Hypothalamus (tissue), 51 donors: ENCODE results near the gene RALGAPA2.

Experiments
- DNase-seq, 51 donors: peaks; one replicate each; lab custom pipeline; 2025; lab: John Stamatoyannopoulos, UW

RALGAPA2 gene

DNA sequence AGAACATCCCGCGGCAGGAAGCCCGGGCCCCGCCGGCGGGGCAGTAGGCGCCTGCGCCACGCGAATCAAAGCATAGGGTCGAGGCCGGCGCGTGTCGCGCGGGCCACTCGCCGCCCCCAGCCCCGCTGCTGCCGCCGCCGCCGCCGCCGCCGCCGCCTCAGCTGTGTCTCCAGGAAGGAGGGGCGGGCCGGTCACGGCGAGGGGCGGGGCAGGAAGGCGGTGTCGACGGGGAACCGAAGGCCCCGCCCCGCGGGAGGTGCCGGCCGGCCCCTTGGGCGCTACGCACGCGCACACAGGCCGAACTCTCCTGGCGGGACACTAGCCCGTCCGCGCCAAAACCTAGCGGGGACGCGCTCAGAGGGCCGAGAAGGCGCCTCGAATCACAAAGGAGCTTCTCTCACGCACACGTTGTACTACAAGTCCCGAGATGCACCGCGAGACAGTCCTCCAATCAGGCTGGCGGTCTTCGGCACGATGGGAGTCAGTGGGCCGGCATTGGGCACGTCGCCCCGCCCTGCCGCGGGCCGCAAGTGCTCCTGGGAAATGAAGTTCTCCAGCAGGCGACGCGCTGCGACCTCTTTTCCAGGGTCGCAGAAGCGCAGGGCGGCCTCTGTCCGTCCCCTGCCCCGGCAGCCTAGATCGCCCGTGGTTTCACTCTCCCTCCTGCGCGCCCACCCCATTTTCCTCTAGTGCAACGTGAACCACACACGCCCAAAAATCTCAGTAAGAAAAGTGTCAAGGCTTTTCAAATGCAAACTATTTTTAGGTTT lies at the start of gene RALGAPA2:
Gene RALGAPA2 (minus strand): TSS at position 171 of the 770 bp plus-strand sequence. CDS start 164 bp downstream, at position 7.
- DNase-seq, result peak; percentile 64 to 100 (median 97)

DNA sequence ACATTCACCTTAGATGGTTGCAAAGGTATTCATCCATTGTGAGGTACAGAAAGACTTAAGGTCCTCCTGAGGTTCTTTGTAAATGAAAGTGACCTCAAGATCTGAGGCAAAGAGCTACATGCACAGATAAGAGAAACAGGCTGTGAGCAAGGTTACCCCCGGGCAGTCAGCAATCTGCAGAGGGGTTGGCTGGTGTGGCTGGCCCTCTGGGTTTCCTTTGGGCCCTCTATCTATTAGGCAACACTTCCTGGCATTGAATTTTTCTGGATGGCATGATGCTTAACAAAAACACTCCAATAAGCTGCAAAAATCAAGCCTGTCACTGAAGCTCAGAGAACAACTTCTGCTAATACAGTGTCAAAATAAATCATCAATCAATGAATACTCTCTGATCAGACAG lies 48.9 kb upstream of the RALGAPA2 start:
- DNase-seq, result no peak

DNA sequence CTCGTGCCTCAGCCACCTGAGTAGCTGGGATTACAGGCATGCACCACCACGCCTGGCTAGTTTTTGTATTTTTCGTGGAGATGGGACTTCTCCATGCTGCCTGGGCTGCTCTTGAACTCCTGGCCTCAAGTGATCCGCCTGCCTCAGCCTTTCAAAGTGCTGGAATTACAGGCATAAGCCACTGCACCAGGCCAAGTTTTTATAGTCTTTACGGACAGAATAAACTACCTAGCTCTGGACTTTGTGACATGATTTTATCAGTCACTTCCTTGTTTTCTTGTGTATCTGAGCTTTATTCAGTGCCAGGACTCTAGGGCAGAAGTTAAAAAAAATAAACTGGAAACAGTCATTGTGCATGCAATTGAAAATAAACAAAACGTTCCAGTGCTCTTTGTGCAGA lies 46.7 kb upstream of the RALGAPA2 start:
- peak in 1 of 51 donors; percentile 23 for DNase-seq

DNA sequence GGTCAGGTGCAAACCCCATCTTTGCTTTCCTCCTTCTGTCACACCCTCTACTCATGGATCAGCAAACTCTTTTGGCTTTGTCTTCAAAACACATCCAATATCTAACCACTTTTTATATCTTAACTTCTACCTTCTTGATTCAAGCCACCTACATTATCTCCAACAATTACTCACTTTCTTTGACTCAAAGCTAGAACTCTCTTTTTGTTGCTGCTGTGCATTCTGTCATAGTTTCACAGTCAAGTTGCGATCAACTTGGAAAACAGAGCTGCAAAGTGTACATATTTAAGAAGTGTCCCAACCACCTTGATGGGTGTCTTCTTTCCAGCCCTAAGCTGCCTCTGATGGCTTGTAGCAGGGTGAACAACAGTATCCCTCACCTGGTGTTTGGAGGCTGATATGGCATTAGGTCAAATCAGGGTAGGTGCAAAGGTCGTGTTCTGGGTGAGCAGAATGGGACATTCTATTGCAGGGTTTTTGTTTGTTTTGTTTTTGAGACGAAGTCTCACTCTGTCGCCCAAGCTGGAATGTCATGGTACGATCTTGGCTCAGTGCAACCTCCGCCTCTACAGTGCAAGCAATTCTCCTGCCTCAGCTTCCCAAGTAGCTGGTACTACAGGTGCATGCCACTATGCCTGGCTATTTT lies 43.4 kb upstream of the RALGAPA2 start:
- DNase-seq, result no peak

DNA sequence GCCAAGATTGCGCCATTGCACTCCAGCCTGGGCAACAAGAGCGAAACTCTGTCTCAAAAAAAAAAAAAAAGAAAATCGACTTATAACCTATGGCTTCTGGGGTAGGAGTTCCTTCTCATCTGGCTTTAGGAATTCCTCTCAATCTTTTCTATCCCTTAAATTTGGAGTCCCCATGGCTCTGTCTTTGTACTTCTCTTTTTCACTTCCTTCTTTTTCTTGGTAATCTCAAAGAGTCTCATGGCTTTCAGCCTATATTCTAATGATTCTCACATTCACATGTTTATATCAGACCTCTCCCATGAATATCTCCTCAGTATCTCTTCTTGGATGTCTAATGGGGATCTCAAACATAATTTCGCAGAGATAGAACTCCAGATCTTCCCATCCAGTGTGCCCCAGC lies 42.8 kb upstream of the RALGAPA2 start:
- no peak for DNase-seq

DNA sequence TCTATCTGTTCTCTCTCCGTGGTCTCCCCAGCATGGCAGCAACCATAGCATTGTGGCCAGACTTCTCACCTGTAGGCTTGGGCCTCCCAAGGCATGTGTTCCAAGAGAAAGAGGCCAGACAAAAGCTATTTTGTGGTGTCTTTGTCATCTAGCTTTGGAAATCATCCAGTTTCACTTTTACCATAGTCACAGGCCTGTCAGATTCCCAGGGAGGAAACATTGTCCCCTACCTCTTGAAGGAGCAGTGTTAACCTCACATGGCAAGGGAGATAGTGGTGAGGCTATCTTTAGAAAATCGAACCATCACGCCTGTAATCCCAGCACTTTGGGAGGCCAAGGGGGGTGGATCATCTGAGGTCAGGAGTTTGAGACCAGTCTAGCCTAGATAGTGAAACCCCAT lies 42.3 kb upstream of the RALGAPA2 start:
- no peak for DNase-seq

DNA sequence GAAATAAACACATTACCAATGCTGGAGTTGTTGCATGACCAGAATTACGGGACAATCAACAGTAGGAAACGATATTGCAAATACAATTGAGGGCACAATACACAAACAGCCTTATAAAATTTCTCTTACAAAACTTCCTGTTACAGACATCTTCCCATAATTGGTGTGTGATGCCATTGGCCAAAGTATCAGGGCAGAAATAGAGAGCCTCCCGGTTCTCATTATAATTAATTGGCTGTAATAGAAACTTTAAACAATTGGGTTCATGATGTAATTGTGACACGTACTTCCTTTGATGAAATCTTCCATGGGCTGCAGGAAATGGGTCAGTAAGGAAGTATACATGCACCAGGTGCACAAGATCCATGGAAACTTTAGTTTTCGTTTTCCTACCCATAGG lies 40.3 kb upstream of the RALGAPA2 start:
- no peak for DNase-seq

DNA sequence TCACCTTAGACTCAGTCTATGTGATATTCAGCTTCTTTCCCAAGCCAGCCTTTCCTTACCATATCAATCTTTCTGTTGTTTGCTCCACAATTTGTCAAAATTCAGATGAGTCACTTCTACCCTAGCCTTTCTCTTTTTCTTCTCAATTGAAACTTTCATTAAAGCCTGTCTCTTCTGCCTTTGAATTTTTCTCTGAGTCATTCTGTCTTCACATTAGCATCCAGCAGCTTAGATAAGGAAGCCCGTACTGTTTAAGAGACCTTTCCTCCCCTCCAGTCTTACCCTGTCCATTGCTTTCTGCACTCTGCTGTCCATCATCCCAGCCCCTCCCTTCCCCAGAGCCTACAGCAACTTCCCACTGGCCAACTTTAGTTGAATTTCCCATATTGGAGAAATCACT lies 34.9 kb upstream of the RALGAPA2 start:
- no peak for DNase-seq

DNA sequence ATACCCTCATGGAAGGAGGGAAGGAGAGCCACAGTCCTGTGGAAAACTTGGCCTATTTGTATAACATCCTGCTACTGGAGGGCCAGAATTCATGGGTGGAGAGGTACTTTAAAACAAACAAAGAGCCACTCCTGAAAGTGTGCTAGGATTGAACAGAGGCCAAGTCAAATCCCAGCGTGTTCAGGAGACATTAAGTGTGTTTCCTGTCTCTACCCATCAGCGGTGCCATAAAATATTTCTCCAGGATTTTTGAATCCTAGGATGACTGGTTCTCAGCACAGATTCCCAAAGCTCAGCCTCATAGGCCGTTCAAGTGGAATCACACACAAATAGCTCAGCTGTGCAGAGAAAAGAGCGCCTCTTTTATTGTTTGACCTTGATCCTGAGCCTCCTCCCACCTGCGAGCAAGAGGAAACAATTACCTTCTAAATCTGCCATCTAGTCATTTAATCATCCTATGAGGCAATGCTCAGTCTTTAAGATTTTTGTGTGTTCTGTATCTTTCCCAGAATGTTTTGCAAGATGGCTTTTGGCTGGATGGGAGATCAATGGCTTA lies 31.8 kb upstream of the RALGAPA2 start:
- DNase-seq, result no peak

DNA sequence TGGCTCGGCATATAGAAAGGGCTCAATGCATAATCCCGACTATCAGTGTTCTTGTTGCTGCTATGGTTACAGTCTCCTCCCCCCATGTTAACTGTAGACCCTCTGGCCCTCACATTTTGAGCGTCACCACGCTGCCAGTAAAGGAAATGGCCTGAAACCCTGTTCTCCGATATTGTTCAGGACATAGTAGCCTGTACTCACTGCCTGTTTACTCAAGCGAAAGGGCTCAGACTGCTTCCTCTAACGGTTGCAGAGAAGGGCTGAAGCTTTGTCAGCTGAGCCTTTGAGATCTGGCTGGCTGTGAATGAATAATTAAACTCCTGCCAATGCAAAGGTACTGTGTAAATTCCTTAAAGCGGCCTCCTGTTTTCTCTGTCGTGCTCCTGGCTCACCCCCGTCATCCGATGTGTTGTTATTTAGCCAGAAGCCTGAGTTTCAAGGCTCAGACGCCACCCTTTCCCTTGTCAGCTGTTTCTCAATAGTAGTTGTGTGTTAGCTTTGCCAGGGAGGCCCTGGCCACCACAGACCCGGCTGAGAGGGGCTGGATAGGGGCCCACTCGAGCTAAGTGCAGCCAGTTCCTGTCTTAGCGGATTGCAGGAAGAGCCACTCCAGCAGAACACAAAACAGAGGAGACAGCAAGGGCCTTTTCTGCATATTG lies 31.2 kb upstream of the RALGAPA2 start:
- peak in 48 of 51 donors; percentile 3 to 88 (median 50) for DNase-seq

DNA sequence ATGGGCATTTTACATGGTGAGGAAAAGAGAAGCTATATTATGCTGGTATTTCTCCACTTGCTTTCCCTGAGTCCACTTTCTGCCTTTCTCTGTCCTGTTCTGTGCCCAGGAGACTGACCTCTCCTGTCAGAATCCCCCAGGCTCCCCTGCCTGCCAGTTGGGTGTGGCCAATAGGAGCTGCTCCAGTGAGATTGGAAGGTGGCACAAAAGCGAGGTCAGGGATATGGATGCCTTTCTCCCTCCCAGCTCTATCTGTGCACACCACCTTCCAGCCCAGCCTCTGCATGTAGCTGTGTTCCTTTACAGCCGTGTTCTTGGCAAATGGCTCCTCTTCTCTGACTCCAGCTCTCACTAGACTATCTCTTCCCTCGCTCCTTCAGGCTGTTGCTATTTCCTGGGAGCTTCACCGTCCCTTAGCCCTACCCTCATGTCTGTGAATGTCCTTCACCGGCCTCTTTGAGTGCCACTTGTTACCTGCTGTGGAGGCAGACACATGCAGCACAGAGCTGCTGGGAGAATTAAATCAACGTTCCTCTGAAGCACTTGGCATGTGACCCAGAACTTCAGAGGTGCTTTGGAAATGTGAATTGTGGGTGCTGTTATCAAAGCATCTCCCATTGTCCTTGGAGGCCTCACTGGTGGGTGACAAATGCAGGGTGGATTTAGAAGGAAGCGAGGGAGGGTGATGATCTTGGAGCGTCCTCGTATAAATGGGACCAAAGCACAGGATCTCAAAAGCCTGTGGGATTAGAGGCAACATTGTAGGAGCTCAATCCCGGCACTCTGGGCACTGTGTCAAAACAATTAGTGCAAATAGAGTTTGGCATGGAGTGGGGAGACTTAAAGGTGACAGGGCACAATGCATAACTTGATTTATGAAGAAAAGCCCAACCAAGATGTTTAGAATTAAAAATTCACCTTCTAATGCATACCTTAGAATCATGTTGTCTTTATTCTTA lies 28.9 kb upstream of the RALGAPA2 start:
- DNase-seq, result no peak

DNA sequence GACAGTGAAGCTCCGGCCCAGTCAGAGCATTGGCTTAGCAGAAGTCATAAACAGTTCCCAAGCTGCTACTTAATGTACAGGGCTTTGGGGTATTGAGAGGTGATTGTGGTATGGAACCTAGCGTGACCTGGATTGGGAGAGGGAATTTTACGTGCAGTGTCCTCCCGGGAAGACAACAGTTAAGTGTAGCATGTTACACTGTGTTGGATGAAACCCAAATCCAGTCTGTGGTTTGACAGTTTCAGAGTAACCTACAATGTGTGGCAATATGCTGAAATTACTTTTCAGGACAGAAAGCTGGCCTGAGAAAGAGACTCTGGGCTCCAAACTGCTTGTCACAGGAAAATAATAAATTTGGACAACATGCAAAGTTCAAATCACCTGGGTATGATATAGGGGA lies 28.1 kb upstream of the RALGAPA2 start:
- DNase-seq, result no peak

DNA sequence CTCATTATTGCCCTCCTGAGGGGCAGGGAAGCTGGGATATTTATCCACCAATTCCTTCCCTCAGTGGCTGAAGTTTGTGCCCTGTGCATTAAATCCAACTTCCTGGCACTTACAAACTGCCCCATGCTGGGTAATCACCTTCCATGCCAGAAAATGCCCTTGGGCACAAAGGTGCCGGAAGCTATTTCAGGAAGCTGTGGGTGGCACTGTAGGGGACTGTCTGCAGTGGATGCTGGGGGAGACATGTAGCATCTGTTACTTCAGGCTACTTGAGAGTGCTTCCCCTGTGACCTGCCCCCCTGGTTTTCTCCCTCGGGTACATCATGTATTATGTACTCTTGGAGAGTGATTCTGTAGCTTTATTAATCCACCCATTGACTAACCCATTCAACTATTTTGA lies 24.7 kb upstream of the RALGAPA2 start:
- DNase-seq, result no peak

DNA sequence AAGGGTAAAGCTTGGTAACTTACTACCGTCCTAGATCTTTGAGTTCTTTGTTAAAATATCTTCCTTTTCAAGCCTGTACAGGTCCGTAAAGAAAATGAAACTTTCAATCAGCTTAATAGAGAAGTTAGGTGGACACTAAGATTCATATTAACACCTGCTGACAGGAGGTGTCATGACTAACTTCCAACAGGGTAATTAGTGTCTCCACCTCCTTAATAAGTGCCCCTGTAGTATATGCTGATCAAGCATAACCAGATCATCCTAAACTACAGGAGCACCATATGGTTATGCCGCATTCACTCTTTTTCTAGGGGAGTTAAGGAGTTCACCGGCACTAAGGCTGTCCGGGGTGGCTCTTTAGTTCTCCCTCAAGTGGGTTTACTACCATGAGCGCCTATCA lies 23.9 kb upstream of the RALGAPA2 start:
- DNase-seq, result no peak

DNA sequence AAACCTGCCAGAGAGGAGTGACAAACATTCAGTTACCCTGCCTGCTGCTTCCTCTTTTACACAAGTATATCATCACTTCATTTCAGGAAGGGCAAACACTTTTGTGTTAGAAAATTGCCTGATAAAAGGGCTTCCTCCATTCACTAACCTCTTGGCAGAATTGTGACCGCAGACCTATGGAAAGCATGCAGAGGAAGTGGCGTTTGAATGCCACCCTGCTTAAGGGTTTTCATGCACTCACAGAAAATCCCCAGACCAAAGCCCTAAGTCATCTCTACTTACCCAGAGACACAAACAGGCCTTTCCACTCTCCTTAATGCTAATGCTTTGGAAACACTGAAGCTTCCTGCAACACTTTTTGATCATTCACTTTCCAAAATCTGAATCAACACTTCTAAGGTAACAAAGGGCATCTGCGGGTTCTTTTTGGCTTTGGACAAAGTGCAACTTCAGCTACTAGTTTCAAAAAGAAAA lies 22.1 kb upstream of the RALGAPA2 start:
- peak in 1 of 51 donors; percentile 5 for DNase-seq

DNA sequence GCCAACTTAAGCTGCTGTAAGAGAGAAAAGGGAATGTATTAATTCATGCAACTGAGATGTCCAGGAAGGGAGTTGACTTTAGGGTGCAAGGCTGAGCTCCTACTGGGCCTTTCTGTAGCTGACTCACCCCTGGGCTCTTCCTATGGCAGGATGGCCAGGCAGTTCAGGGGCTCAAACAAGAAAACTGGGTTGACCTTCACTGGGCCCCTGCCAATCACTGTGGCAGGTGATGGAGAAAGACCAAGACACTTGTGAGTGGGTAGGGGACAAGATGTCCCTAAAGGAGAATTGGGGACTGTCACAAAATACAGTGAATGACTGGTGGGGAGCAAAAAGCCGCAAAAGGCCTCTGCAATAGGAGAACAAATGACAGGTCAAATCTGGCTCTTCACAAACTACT lies 21.5 kb upstream of the RALGAPA2 start:
- no peak for DNase-seq

DNA sequence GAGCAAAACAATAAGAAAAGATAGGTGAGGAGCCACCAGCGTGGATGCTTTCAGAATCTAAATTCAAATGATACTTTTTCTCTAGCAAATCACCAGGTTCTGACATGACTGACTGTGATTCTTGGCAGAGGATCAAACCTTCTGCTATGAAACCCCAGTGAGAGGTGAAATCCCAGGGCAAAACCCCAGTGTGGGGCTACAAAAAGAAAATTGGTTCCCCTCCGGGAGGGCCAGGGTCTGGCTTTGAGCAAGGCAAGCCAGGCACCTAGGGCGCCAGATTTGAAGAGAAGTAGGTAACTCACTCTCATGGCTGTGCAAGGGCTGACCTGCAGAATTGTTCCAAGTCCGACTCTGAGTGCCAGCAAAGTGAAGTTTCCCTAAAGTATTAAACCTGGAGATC lies 20.2 kb upstream of the RALGAPA2 start:
- DNase-seq, result no peak

DNA sequence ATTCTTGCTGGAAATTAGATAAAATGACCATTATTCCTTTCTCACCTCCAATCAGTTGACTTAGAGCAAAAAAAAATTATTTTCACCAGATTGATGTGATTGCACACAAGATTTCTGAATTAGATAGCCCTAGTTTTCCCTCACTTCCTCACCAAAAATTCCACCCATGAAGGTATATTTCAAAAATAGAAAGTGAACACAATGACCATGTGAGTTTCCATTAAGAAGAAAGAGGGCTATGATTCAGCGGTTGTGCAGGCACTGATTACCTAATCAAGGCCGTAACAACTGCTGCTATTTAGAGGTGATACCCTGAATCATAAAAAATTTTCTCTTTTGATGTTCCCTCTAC lies 19.5 kb upstream of the RALGAPA2 start:
- no peak for DNase-seq

DNA sequence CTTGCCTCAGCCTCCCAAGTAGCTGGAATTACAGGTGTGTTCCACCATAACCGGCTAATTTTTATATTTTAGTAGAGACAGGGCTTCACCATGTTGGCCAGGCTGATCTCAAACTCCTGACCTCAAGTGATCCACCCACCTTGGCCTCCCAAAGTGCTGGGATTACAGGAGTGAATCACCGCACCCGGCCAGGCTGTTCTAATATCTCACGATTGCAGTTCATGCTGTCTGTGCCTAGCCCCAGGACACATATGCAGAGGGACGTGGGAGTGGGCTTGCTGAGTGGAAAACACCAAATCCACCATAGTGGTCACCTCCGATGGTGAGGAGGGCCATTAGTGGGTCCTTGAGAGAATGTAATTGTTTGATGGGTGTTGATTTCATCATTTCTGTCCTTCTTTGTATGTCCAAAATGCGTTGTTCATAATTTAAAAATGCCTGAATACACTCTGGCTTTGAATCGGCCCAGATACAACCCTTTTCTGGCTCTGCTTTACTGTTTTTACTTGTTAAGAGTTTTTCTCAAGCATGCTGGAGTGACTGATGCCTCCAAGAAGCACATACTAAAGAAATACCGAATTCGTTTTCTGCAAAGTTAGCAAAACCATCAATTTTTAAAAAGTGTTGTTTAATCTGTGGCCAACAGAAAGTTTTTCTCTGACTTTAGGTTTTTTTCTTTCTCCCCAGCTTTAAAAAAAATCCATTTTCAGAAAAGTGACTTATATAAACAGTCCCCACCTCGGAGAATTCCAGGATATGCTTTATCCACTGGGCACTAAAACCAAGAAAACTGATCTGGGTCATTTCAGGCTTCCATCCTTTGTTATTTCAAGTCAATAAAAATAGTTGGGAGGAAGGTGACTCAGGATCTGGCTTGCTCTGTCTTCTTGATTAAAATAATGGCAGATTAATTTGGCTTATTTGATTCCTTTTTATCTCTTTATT lies 18.8 kb upstream of the RALGAPA2 start:
- DNase-seq, result no peak
